GM18951 (cell line): ENCODE data around the gene LRRN2.
"Not testable (repeated sequence)": the region's sequence is repeated elsewhere in the genome, so short reads cannot be mapped to it uniquely, and the experiment has no call there.

Experiments
- POLR2A ChIP-seq: IDR thresholded peaks from 4 replicates; pipeline ENCODE4 v1.6.1; 2011; ENCODE audit warnings: mild to moderate bottlenecking; ENCODE audit not compliant: insufficient read length, insufficient read depth; ENCODE audit errors: extremely low read depth
- in situ Hi-C: fragments of 300-500 bp; cut with MboI; formaldehyde crosslinking; loops from one replicate; pipeline ENCODE4 v1.12.0; 2022; ENCODE audit warnings: low sequenced_read_pairs, mixed read lengths, inconsistent platforms; ENCODE audit not compliant: unreplicated experiment

The LRRN2 gene

GRCh38 chr1:204577794-204578478 lies 107.6 kb downstream of the LRRN2 start:
- in situ Hi-C loops: no loop called here
- TF ChIP-seq POLR2A: no peak

GRCh38 chr1:204576422-204576821 lies 109.1 kb downstream of the LRRN2 start:
- in situ Hi-C loops: no loop called here
- no peak for TF ChIP-seq POLR2A

GRCh38 chr1:204575221-204576190 lies 110.0 kb downstream of the LRRN2 start:
- in situ Hi-C loops: no loop called here
- TF ChIP-seq POLR2A: no peak

- TF ChIP-seq POLR2A: no peak
- in situ Hi-C loops: no loop called here
These were observed 110.7 kb downstream of the LRRN2 start for GRCh38 chr1:204574865-204575163.

GRCh38 chr1:204574016-204574864 lies 111.3 kb downstream of the LRRN2 start:
- in situ Hi-C loops: no loop called here
- TF ChIP-seq POLR2A: no peak

- no peak for TF ChIP-seq POLR2A
- in situ Hi-C loops: no loop called here
These were observed 112.3 kb downstream of the LRRN2 start for GRCh38 chr1:204572923-204573922.

GRCh38 chr1:204571631-204572030 lies 113.9 kb downstream of the LRRN2 start:
- TF ChIP-seq POLR2A: no peak
- in situ Hi-C loops: no loop called here

GRCh38 chr1:204571128-204571527 lies 114.4 kb downstream of the LRRN2 start:
- in situ Hi-C loops: no loop called here
- TF ChIP-seq POLR2A: no peak

GRCh38 chr1:204570021-204570420 lies 115.5 kb downstream of the LRRN2 start:
- in situ Hi-C loops: not testable (repeated sequence)

- in situ Hi-C loops: loop anchor here (10.0 kb wide), 1 partner anchor 235 kb away; no protein-coding TSS in a partner anchor
- TF ChIP-seq POLR2A: no peak
These were observed 116.1 kb downstream of the LRRN2 start for GRCh38 chr1:204569478-204569877.

- no peak for TF ChIP-seq POLR2A
- in situ Hi-C loops: loop anchor here (10.0 kb wide), 1 partner anchor 236 kb away; no protein-coding TSS in a partner anchor
These were observed 116.8 kb downstream of the LRRN2 start for GRCh38 chr1:204568576-204569315.
